GM18507 (cell line): ENCODE measurements around the gene MC1R.
"Not testable (repeated sequence)": the region's sequence is repeated elsewhere in the genome, so short reads cannot be mapped to it uniquely, and the experiment has no call there.

Experiments
- DNase-seq: peaks from one replicate; pipeline ENCODE4 v3.0.0; 2011; ENCODE audit warnings: low read depth; ENCODE audit not compliant: insufficient read length; ENCODE audit errors: extremely low spot score
- FAIRE-seq: peaks from 2 replicates; lab custom pipeline; 2011; peaks lifted over from hg19 to GRCh38; lab: Jason Lieb, UNC

MC1R gene

GRCh38 chr16:89924925-89925307 is 6.3 kb downstream of the MC1R start:
- DNase-seq = no peak
- FAIRE-seq = no peak

GRCh38 chr16:89925596-89926079 is 7.0 kb downstream of the MC1R start:
- FAIRE-seq = no peak
- no peak for DNase-seq

GRCh38 chr16:89931305-89931896 is 12.7 kb downstream of the MC1R start:
- DNase-seq (no peak), FAIRE-seq (no peak)

GRCh38 chr16:89931964-89932363 is 13.3 kb downstream of the MC1R start:
- DNase-seq (no peak), FAIRE-seq (no peak)

GRCh38 chr16:89934019-89934418 is 15.4 kb downstream of the MC1R start:
- FAIRE-seq = not testable (repeated sequence)

GRCh38 chr16:89934611-89935553 is 16.2 kb downstream of the MC1R start:
- FAIRE-seq (no peak), DNase-seq (no peak)

More at GRCh38 chr16:89934019-89934418, 15.4 kb downstream of the MC1R start:
- DNase-seq = not testable (repeated sequence)

GRCh38 chr16:89935620-89936019 is 17.0 kb downstream of the MC1R start:
- not testable (repeated sequence) for DNase-seq, FAIRE-seq

- DNase-seq = no peak
- no peak for FAIRE-seq
These were observed 17.4 kb downstream of the MC1R start for GRCh38 chr16:89936034-89936433.

GRCh38 chr16:89936508-89936907 is 17.8 kb downstream of the MC1R start:
- FAIRE-seq (no peak), DNase-seq (no peak)

GRCh38 chr16:89936981-89937380 is 18.3 kb downstream of the MC1R start:
- no peak for DNase-seq
- FAIRE-seq = no peak

GRCh38 chr16:89938175-89938885 is 19.7 kb downstream of the MC1R start:
- no peak for DNase-seq
- no peak for FAIRE-seq

- DNase-seq = no peak
- FAIRE-seq = peak; percentile 73
These were observed 26.1 kb downstream of the MC1R start for GRCh38 chr16:89944773-89945172.

- FAIRE-seq (no peak), DNase-seq (no peak)
These were observed 27.0 kb downstream of the MC1R start for GRCh38 chr16:89945654-89946053.

- no peak for DNase-seq
- no peak for FAIRE-seq
These were observed 27.9 kb downstream of the MC1R start for GRCh38 chr16:89946515-89946914.

- no peak for DNase-seq
- no peak for FAIRE-seq
These were observed 30.6 kb downstream of the MC1R start for GRCh38 chr16:89949121-89949742.

- DNase-seq (no peak), FAIRE-seq (no peak)
These were observed 31.1 kb downstream of the MC1R start for GRCh38 chr16:89949756-89950155.

GRCh38 chr16:89951509-89951908 is 32.8 kb downstream of the MC1R start:
- FAIRE-seq = no peak
- DNase-seq = no peak

GRCh38 chr16:89952049-89952448 is 33.4 kb downstream of the MC1R start:
- FAIRE-seq (no peak), DNase-seq (no peak)

GRCh38 chr16:89952551-89952950 is 33.9 kb downstream of the MC1R start:
- FAIRE-seq (no peak), DNase-seq (no peak)
